HCT116 (cell line): ENCODE data around the gene PDK4. TPM values are rescaled to one million over a fixed set of nuclear protein-coding genes. Genes with fewer than 3 reads are reported as not detected.

ENCODE experiments used
- ATAC-seq: fragments of 200-7000 bp; cut with Tn5 transposase; 2 replicates; pipeline ENCODE4 v1.9.1; 2020; ENCODE audit warnings: mild to moderate bottlenecking, moderate library complexity
- BruUV-seq: library from RNA; stranded (reverse); fragments of 400-500 nt; replicated peaks from 2 replicates; lab custom pipeline; 2021; lab: Mats Ljungman, UMichigan
- CTCF ChIA-PET: fragments of 300-600 bp; sonication (Branson Sonifier 250); formaldehyde crosslinking; loops from one replicate; lab custom pipeline; 2021; ENCODE audit warnings: antibody characterized with exemption; lab: Charles Lee
- POLR2A ChIA-PET: fragments of 300-600, 350-600 bp; sonication (Branson Sonifier 250); formaldehyde crosslinking; loops from one replicate; lab custom pipeline; 2021; ENCODE audit warnings: antibody characterized with exemption; lab: Charles Lee
- RAD21 ChIA-PET, 2 experiments: fragments of 300-600 bp; sonication (Branson Sonifier 250); formaldehyde crosslinking; loops; one replicate each; lab custom pipeline; 2023; ENCODE audit warnings: low total read pairs in 2 of 2; ENCODE audit not compliant: uncharacterized antibody in 2 of 2, unreplicated experiment in 2 of 2, low non-redundant PET in 1 of 2; lab: Charles Lee
- DNase-seq: peaks from one replicate; pipeline ENCODE4 v3.0.0-alpha.2; 2010; ENCODE audit warnings: low read depth, low spot score
- H2AFZ ChIP-seq: fragments of 200-600 bp; shearing (Covaris generic), sonication (generic); 2 replicates; pipeline ENCODE4 v1.6.1; 2017; ENCODE audit warnings: low read depth, mixed run types, mixed read lengths, antibody characterized with exemption, low read length; ENCODE audit not compliant: poor library complexity, severe bottlenecking
- H3K27ac ChIP-seq: 2 replicates; pipeline ENCODE4 v1.5.1; 2012; ENCODE audit warnings: low read depth, low read length
- H3K27me3 ChIP-seq: fragments of 200-600 bp; sonication (generic); 2 replicates; pipeline ENCODE4 v1.6.1; 2016; ENCODE audit warnings: mixed run types, low read length, mixed read lengths; ENCODE audit not compliant: insufficient read depth
- H3K36me3 ChIP-seq, 2 experiments: fragments of 200-500 bp in 1 of 2; fragments of 200-600 bp in 1 of 2; sonication (Bioruptor generic) in 1 of 2; sonication (generic) in 1 of 2; 2 replicates each; pipeline versions ENCODE4 v1.5.1 to v1.6.1; 2014 to 2016; ENCODE audit warnings: low read length in 2 of 2, inconsistent platforms in 1 of 2, mixed read lengths in 1 of 2, mixed run types in 1 of 2; ENCODE audit not compliant: insufficient read depth in 2 of 2, control insufficient read depth in 1 of 2
- H3K4me1 ChIP-seq, 2 experiments: fragments of 200-600 bp in 1 of 2; sonication (generic) in 1 of 2; 2 replicates each; pipeline versions ENCODE4 v1.5.1 to v1.6.1; 2012 to 2017; ENCODE audit warnings: low read length in 2 of 2, inconsistent platforms in 1 of 2, mild to moderate bottlenecking in 1 of 2, mixed read lengths in 1 of 2, mixed run types in 1 of 2, moderate library complexity in 1 of 2; ENCODE audit not compliant: insufficient read depth in 2 of 2, control insufficient read depth in 1 of 2
- H3K4me2 ChIP-seq: fragments of 200-600 bp; sonication (generic); 2 replicates; pipeline ENCODE4 v1.6.1; 2017; ENCODE audit warnings: mixed run types, low read length, mixed read lengths
- H3K4me3 ChIP-seq, 2 experiments: fragments of 200-600 bp in 1 of 2; sonication (generic) in 1 of 2; replicated peaks in 1 of 2; 2 replicates each; pipeline ENCODE4 v1.5.1; 2011 to 2016; ENCODE audit warnings: low read length in 2 of 2, control low read depth in 1 of 2, low read depth in 1 of 2, mild to moderate bottlenecking in 1 of 2, mixed read lengths in 1 of 2, mixed run types in 1 of 2
- H3K79me2 ChIP-seq: fragments of 200-600 bp; sonication (generic); 2 replicates; pipeline ENCODE4 v1.6.1; 2017; ENCODE audit warnings: mild to moderate bottlenecking, mixed run types, low read length, moderate library complexity, mixed read lengths; ENCODE audit not compliant: insufficient read depth
- H3K9ac ChIP-seq: fragments of 200-600 bp; sonication (generic); 2 replicates; pipeline ENCODE4 v1.6.1; 2016; ENCODE audit warnings: low read length, mixed read lengths
- H3K9me2 ChIP-seq: fragments of 200-600 bp; sonication (generic), shearing (Covaris generic); 2 replicates; pipeline ENCODE4 v1.6.1; 2017; ENCODE audit warnings: mixed run types, mild to moderate bottlenecking, moderate library complexity; ENCODE audit not compliant: insufficient read depth
- H3K9me3 ChIP-seq, 2 experiments: fragments of 200-500 bp in 1 of 2; fragments of 200-600 bp in 1 of 2; sonication (Bioruptor generic) in 1 of 2; sonication (generic) in 1 of 2; 2 replicates each; pipeline ENCODE4 v1.6.1; 2014 to 2017; ENCODE audit warnings: low read length in 2 of 2, mixed read lengths in 2 of 2, inconsistent platforms in 1 of 2, low read depth in 1 of 2, mild to moderate bottlenecking in 1 of 2, mixed run types in 1 of 2, moderate library complexity in 1 of 2; ENCODE audit not compliant: control insufficient read depth in 1 of 2, insufficient read depth in 1 of 2
- H4K20me1 ChIP-seq: fragments of 200-600 bp; sonication (generic), shearing (Covaris generic); 2 replicates; pipeline ENCODE4 v1.6.1; 2017; ENCODE audit warnings: mixed run types, mild to moderate bottlenecking, moderate library complexity; ENCODE audit not compliant: insufficient read depth
- ATF3 ChIP-seq: IDR thresholded peaks from 2 replicates; pipeline ENCODE4 v1.6.1; 2012
- CEBPB ChIP-seq: IDR thresholded peaks from 2 replicates; pipeline ENCODE4 v1.6.1; 2012; ENCODE audit warnings: low read depth
- EZH2phosphoT487 ChIP-seq: fragments of 200-600 bp; IDR thresholded peaks from 2 replicates; pipeline ENCODE4 v1.6.1; 2018; ENCODE audit warnings: antibody characterized with exemption, borderline replicate concordance
- RAD21 ChIP-seq: IDR thresholded peaks from 2 replicates; pipeline ENCODE4 v1.6.1; 2012; ENCODE audit warnings: low read depth, mild to moderate bottlenecking
- REST ChIP-seq: IDR thresholded peaks from 2 replicates; pipeline ENCODE4 v1.6.1; 2012; ENCODE audit warnings: low read depth
- SRF ChIP-seq: IDR thresholded peaks from 2 replicates; pipeline ENCODE4 v1.6.1; 2012; ENCODE audit warnings: low read depth
- TCF7L2 ChIP-seq: IDR thresholded peaks from 2 replicates; pipeline ENCODE4 v1.7.0; 2011; ENCODE audit warnings: borderline replicate concordance, inconsistent platforms; ENCODE audit not compliant: insufficient read depth, insufficient read length; ENCODE audit errors: extremely low read depth
- ZBTB33 ChIP-seq: IDR thresholded peaks from 2 replicates; pipeline ENCODE4 v1.6.1; 2011; ENCODE audit warnings: mild to moderate bottlenecking, low read length, moderate library complexity; ENCODE audit not compliant: insufficient replicate concordance; ENCODE audit errors: extremely low read depth
- intact Hi-C: fragments of 100-400 bp; cut with micrococcal nuclease; formaldehyde crosslinking; loops from 2 replicates; pipeline ENCODE4 v1.10.0; 2022
- total RNA-seq: library from RNA; stranded (reverse); gene quantifications from one replicate; pipeline ENCODE4 v1.2.1, GENCODE V29; 2021; ENCODE audit not compliant: unreplicated experiment

The PDK4 gene
- total RNA-seq, 1 experiment from 2014 or later: 2.1 TPM

- RAD21 ChIA-PET: no interaction called here
Measured at GRCh38 chr7:95630702-95631458, 34.6 kb upstream of the PDK4 start.

More at GRCh38 chr7:95630702-95631458, 34.6 kb upstream of the PDK4 start:
- no peaks in the 10 kb centered on the region for H3K27me3 ChIP-seq
- ATAC-seq: no peak
- no peaks in the 10 kb centered on the region for H3K9me3 ChIP-seq
- BruUV-seq: no TSS peak
- TF ChIP-seq REST (no peak), RAD21 (no peak), ZBTB33 (no peak), CEBPB (no peak), TCF7L2 (no peak), ATF3 (no peak), SRF (no peak), EZH2phosphoT487 (no peak)
- TF ChIP-seq, all 23 proteins: peak for 0
- intact Hi-C loops: no loop called here
- no peak for DNase-seq
- POLR2A ChIA-PET: no interaction called here
- no peak overlapping the region for H3K4me2 ChIP-seq
- no peak overlapping the region for H3K27ac ChIP-seq
- CTCF ChIA-PET: no interaction called here
- peaks cover 0 to under 1% of the 10 kb centered on the region in 2 experiments; a peak in 2 of 4 replicates for H3K4me1 ChIP-seq
- H3K9ac ChIP-seq: no peak overlapping the region
- H4K20me1 ChIP-seq: no peaks in the 10 kb centered on the region
- no peaks in the 10 kb centered on the region for H3K36me3 ChIP-seq
- H3K9me2 ChIP-seq: no peaks in the 10 kb centered on the region
- H3K79me2 ChIP-seq: no peaks in the 10 kb centered on the region
- H2AFZ ChIP-seq: no peak overlapping the region
- no peak overlapping the region for H3K4me3 ChIP-seq
